GM10847 (cell line): Measurements from ENCODE around the gene UNC13A.

Experiments
- POLR2A ChIP-seq: IDR thresholded peaks from 2 replicates; pipeline ENCODE4 v1.6.1; 2011; ENCODE audit not compliant: insufficient read length; ENCODE audit errors: extremely low read depth

Gene UNC13A

DNA sequence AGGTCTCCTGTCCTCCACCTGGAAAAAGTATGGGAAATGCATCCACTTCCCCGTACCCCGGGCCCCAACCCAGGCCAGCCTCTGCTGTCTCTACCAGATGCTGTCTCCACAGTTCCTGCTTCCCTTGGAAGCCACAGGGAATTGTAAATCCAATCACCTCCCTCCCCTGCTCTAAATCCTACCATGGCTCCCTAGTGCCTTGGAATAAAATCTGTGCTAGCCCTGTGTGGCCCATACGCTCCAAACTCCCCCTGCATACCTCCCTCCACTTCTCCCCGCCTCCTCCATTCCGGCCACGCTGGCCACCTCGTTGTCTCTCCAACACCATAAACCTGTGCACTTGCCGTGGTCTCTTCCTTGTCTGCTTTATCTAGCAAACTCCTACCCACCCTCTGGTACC lies 31.2 kb downstream of the UNC13A start:
- no peak for TF ChIP-seq POLR2A

DNA sequence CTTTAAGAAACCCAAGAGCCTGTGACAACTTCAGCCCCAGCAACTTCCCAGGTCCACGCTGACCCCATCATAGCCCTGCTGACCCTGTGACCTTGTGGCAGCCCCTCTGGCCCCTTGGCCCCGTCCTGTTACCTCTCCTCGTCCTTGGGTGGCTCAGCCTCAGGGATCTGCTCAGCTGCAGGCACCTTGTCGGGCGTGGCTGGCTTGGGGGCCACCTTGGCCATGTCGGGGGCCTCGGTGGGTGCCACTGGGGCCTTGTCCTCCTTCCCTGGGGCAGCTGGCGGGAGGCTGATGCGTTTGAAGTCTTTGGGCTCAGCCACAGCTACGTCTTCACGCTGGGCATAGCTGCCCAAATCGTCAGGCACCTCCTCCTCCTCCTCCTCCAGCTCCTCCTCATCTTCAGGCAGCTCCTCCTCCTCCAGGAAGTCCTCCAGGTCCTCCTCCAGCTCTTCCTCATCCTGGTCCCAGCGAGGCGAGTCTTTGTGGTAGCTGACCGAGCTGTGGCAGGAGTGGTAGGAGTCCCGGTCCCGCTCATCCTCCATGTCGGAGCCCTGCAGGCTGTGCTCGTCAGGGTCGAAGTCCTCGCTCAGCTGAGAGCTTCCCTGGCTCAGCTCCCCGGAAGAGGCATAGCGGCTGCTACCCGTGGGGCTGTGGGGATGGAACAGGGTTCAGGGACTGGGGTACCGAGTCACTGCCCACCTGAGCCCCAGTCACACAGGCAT lies 32.2 kb downstream of the UNC13A start:
- TF ChIP-seq POLR2A: no peak

DNA sequence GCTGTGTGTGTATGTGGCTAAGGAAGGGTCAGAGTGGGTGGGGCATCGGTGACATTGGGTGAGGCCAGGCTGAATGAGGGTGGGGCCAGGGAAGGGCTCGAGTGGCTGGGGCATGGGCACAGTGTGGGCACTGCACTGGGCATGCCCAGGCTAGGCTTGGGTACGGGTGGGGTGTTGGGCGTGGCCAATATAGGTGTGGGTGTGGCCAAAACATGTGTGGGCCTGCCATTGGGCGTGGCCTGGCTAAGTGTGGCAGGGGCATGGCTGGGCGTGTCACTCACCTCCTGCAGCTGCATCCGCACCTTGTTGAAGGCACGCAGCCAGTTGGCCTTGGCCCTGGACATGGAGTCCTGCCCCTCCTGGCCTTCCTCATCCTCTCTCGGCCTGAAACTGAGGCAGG lies 33.2 kb downstream of the UNC13A start:
- no peak for TF ChIP-seq POLR2A

DNA sequence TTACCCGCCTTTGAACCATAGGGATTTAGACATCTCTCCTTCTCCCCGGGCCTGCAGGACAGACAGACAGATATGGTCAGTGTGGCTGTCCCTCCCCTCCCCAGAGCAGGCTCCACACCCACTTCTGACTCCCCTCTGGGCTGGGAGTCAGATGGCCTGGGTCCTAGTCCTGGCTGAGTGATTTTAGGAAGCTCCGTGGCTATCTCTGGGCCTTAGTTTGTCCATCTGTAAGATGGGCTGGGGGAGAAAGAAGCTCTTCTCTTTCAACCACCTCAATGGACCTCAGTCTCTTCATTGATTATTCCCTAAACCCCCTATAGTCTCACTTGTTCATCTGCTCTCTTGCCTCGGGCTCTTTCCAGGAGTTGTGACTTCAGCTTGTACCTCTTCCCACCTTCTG lies 35.5 kb downstream of the UNC13A start:
- no peak for TF ChIP-seq POLR2A

DNA sequence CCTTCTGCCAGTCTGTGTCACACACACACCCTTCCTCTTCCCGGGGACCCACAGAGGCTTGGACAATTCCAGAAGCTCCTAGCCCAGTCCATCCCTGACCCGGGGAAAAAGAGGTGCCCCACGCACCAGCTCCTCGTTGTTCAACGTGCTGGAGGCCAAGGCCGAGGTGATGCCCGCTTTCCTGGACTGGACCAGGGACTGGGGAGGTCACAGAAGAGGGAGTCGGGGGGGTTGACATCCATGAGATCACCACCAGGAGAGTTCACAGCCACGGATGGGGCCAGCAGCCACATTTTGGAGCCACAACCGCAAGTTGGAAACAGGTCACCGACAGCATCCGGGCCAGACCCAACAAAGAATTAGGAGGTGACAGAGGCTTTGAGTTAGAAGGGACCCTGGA lies 39.4 kb downstream of the UNC13A start:
- no peak for TF ChIP-seq POLR2A

DNA sequence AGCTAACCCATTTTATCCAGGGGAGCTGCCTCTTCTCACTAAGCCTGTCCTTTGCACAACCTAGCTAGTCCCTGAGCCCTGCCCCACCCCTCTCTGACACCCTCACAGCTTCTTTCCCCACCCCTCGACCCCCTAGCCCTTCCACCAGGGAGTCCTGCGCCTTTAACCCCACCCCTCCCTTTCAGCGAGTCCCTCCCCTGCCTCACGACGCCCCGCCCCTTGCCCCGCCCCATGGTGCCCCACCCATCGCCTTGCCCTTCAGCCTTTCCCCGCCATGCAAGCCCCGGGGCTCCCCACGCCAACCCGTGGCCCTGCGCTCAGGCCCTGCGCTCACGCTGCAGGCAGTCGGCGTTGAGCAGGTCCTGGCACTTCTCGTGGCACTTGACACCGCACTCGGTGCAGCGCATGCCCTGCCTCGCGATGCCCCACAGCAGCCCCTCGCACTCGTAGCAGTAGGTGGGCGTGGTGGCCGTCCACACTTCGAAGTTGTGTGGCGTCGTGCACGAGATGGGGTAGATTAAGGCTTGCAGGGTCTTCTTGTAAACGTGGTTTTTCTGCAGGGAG lies 40.0 kb downstream of the UNC13A start:
- no peak for TF ChIP-seq POLR2A

DNA sequence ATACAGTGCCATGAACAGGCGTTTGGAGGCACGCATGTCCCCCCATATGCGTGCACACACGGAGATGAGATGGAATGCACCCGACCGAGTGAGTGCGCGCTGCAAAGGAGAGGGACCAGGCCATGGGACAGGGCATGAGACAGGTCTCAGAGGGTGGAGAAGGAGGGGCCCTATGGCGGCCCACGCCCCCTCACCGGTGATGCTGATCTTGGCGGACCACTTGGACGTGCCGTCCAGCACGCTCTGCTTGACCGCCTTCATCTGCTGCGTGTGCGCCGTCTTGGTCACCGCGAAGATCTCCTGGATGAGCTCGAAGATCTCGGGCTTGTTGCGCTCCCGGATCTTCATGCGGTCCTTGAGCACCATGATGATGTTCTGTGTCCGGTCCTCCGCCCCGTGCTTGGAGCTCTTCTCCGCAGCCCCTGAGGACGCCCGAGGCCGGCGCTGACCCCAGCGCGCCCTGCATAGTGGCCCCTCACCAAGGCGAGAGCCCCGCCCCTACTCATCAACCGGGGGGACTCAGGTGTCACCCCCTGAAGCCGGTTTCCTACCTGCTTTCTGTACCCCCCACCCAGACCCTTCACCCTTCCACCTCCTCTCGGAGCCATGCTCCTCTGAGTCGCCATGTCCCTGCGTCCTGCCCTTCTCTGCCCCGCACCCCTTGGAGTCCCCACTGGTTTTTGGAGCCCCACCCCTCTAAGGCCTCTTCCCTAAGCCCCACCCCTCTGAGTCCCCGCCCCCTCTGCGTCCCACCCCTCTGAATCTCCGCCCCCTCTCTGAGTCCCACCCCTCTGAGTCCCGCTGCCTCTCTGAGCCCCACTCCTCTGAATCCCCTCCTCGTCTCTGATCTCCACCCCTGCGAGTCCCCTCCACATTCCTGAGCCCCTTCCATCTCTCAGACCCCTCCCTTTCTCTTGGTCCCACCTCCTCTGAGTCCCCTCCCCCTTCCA lies 40.8 kb downstream of the UNC13A start:
- TF ChIP-seq POLR2A: no peak

DNA sequence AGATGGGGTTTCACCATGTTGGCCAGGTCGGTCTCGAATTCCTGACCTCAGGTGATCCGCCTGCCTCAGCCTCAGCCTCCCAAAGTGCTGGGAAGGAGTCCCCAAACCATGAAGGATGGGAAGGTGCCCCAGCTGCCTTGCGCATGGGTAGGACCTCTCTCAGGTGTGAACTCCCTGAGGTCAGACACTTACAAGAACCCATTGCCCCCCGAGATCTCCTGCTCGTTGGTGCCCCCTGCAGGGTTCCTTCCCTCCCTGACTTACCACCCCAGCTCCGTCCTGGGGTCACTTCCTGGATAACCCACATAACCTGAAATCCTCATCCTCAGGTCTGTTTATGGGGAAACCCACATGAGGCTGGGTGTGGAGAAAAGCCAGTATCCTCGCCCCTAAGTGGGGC lies 41.7 kb downstream of the UNC13A start:
- TF ChIP-seq POLR2A: no peak

DNA sequence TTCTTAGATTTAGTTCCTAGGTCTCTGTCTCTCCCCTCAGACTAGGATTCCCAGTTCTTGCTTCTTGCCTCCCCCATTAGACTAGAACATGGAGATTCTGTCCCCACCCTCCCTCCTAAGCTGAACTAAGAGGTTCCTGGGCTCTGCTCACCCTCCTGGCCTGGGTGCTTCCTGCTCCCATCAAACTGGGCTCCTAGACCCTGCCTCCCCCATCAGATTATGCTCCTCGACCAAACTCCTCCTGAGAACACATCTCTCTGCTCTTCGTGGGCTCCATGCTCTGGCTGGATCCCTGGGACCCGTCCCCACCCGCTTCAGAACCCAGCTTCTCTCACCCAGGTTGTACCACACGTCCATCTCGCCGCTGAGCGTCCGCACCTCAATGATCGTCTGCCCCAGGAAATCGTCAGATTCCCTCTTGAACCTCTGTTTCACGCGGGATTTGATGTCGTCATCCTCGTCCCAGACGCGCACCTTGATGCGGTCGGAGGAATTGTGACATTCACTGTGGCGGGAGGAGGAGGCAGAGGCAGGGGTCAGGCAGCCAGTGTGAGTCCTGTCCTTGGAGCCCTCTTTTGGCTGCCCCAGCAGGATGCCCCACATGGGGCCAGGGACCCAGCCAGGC lies 42.7 kb downstream of the UNC13A start:
- TF ChIP-seq POLR2A: no peak

DNA sequence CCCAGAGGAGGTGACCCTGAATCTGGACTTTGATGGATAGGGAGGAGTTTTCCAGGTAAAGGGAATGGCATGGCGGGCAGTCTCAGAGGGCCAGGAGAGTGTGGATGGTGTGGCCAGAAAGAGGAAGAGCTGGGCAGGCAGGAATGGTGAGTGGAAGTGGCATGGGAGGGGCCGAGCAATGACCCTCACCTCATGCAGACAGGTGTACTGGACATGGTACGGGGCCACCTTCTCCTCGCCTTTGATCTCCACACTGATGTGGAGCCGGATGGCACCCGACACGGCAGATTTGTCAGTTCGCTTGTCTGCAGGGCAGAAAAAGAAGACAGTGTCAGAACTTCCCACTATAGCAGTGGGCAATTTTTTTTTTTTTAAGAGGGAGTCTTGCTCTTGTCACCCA lies 45.5 kb downstream of the UNC13A start:
- no peak for TF ChIP-seq POLR2A

DNA sequence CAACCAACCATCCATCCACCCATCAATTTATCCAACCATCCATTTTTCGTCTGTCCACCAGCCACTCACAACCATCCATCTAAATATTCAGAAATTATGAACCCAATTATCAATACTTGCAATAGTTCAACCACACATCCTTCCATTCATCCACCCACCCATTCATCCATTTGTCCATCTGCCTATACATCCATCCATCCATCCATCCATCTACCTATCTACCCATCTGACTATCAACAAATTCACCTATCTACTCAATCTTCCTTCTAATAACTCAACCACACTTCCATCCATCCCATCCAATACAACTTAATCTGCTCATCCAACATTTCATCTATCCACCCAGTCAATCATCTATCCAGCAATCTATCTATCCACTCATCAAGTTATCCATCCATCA lies 46.3 kb downstream of the UNC13A start:
- TF ChIP-seq POLR2A: no peak

DNA sequence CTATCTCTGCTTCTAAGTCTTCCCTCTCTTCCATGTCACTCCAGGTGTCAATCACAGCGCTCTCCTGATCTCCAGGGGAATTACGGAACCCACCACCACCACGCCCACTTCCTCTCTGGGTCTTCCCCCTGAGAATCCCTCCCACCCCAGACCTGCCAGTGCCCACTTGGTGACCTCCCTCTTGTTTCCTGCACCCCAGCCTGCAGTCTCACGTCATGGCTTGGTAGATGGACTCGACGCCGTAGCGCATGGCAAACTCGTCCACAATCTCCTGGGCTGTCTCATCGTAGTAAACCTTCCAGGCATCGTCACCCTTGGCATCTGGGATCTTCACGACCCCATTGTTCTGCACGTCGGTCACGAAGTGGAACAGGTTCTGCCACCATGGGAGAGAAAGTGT lies 47.0 kb downstream of the UNC13A start:
- TF ChIP-seq POLR2A: no peak

DNA sequence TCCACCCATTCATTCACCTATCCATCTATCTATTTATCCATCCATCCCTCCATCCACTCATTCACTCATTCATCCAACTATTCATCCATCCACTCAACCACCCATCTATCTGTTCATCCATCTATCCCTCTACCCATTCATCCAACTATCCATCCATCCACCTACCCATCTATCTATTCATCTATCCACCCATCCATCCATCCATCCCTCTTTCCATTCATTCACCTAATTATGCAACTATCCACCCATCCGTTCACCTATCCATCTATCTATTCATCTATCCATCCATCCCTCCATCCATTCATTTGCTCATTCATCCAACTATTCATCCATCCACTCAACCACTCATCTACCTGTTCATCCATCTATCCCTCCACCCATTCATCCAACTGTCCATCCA lies 54.5 kb downstream of the UNC13A start:
- no peak for TF ChIP-seq POLR2A

DNA sequence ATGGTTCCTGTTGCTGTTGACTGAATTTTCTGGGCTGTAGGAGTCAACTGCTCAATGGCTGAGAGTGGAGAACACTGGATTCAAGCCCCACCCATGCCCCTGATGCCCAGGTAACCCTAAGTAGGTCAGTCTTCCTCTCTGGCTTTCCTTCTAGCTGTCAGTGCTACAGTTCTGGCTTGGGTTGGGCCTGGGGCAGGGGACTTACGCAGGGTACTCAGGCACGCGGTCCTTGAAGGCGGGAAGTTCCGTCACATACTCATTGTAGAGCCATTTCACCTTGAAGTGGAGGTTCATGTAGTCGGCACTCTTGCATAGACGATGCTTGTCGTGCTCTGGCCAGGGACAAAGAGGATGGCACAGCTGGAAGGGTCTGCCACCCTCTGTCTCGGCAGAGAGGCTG lies 55.6 kb downstream of the UNC13A start:
- TF ChIP-seq POLR2A: no peak

DNA sequence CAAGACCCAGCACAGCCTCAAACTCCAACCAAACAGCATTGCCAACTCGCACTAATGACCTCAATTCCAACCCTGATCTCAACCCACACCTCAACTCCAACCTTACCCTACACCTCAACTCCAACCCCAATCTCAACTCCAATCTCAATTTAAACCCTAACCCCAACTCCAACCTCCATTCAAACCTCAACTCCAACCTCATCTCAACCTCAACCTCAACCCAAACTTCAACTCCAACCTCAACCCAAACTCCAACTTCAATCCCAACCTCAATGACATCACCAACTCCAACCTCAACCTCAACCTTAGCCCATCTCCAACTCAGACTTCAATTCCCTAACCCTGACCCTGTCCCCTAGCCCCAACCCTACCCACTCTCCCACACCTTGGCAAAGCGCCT lies 58.4 kb downstream of the UNC13A start:
- TF ChIP-seq POLR2A: no peak

DNA sequence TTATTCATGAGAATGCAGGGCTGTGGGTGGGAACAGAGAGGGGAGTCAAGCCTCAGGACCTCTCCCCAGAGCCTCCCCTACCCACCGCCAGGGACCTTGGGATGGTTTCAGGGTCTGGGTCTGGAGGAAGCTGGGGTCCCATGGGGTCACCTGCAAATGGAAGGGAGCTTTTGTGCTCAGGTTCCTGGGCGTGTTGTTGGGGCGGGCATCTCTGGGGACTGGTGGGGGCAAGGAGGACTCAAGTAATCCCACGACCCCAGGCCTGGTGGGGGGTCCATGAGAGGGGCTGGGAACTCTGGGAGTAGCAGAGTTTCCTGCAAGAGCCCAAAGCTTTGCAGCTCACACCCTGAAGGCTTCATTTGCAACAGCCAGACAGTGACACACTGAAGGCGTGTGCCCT lies 60.2 kb downstream of the UNC13A start:
- no peak for TF ChIP-seq POLR2A
